SH-SY5Y (cell line): ENCODE data around the gene SOX9.

Experiments
- GATA2 ChIP-seq: IDR thresholded peaks from 2 replicates; pipeline ENCODE4 v1.6.1; 2011; ENCODE audit warnings: mild to moderate bottlenecking, low read depth, low read length
- GATA3 ChIP-seq: IDR thresholded peaks from 2 replicates; pipeline ENCODE4 v1.6.1; 2011; ENCODE audit warnings: low read depth, mild to moderate bottlenecking, low read length, moderate library complexity

SOX9 gene

DNA sequence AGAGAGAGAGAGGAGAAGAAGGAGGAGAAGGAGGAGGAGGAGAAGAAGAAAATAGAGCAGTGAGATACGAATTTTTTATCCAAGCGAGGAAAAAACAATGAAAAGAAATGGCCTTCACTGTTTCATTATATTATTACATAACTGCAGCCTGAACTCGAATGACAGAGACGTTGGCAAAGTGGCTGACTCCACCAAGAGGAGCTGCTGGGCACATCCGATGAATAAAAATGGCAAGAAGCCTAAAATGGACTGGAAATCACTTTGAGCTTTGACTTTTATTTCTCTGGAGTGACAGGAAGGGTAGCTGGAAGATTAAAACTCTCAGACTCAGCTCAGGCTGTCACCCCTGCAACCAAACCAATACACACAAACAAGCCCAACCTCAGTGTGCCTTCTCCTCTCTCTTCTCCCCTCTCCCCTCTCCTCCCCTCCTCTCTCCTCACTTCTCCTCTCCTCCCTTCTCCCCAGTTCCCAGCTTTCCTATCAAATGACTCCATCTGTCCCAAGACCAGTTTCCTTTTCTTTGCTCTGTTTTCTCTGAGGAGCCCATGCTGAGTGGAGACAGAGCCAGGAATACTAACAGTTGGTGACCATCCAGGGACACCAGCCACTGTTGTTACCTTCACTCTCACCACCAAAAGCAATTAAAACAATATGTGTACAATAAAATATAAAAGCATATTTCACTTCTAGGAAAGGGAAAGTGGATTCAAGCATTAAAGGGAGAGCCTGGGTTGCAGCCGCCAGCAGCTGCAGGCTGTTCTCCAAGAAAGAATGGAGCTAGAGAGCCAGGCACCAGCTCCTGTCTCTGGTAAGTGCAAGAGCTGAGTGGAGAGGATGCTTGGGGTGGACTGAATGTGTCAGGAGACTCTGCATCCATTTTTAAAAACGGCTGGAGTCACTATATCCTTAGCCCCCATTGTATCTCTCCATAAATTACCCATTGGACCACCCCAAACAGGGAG is 51.2 kb downstream of the SOX9 start:
- no peak for TF ChIP-seq GATA2
- TF ChIP-seq GATA3, result no peak

DNA sequence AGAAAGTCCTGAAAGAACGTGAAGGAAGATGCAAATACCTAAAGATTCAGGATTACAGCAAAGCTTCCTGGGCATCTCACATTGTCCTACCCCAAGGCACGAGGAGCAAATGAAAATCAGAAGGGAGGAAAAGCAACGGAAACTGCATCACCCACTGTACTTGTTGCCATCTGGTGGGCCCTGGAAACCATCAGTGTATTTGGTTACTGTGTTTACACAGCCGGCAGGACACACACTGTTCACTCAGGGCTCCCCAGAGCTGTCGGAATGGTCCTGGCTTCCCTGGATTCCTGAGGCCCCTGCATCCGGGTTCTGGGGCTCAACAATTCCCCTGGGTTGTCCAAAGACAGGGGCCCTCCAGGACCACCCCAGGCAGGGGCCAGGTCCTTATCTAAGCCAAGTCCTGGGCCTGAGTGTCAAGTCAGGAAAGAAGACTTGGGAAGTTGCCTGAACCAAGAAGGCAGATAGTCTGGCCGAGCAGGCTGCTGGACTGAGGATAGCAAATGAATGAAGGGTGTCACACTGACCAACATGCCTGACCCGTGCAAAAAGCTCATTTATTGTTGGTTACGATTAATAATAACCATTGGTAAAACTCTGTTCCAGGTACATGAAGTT is 52.8 kb downstream of the SOX9 start:
- TF ChIP-seq GATA3 (no peak), GATA2 (no peak)

- TF ChIP-seq GATA2 (no peak), GATA3 (no peak)
Measured at GRCh38 chr17:72175263-72175662, 54.4 kb downstream of the SOX9 start.
